HG02642 (cell line): ENCODE results near the gene DPH2.
A peak's percentile ranks its signal among the peaks of the same experiment; 100 is the strongest.

Experiments
- ATAC-seq: cut with Tn5 transposase; IDR thresholded peaks from one replicate; pipeline ENCODE4 v1.9.1; 2021; ENCODE audit warnings: mild to moderate bottlenecking; ENCODE audit not compliant: unreplicated experiment, poor library complexity

DPH2 gene

DNA sequence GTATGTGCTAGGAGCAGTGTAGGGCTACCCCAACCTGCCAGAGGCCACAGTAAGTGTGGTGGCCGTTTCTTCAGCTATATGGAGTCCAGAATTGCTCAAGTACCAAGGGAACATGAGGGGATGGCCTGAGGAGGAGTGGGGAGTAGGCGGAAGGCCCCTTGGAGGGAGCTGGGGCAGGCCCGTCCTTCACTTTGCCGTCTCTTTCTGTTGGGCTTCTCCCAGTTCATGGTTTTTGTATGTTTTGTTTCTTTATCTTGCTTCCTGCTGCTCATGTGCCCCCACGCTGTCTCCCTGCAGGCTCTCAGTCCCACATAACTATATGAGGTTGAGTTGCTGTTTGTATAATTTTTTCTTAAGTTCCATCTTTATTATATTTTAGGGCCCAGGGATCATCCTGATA lies 5.9 kb upstream of the DPH2 start:
- no peak for ATAC-seq

DNA sequence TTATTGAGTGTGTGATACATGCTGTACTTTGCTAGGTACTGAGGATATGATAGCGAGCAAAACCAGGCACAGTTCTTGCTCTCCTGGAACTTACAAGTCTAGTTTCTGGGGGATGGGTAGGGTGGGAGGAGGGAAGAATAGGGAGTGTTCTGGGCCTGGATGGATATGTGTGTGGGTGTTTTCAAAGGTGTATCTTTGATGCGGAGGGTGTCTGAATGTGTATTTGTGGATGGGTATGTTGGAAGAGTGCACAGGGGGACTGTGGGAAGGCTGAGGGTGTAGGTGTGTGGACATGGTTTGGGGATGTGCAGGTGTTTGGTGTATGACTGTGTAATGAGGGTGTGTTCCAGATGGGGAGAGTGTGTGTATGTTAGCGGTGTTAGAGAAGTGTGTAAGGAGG lies 4.5 kb upstream of the DPH2 start:
- no peak for ATAC-seq

DNA sequence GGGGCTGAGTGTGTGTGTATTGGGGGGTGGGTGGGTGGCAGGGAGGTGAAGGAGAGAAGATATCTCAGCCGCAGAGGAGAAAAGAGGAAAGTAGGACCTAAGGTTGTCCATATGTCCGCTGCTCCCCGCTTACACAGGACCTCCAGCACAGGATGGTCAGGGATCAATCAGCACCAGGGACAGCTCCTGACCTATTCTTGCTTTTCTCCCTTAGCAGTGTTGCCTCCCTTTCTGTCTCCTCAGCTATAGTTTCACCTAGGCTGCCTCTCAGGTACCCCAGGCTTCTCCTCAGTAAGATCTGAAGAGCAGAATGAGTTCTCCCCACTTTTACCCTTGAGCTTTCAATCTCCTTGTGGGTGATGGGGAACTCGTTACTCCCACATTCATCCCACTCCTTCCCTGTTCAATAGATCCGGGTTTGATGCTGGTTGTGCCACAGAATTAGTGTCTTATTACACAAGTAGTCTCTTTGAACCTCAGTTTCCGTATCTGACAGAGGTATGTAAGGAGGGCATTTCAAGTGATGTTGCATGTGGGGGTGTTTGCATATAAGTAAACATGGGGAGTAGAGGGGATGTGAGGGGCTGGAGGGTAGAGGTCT lies 1.4 kb upstream of the DPH2 start:
- ATAC-seq, result no peak

DNA sequence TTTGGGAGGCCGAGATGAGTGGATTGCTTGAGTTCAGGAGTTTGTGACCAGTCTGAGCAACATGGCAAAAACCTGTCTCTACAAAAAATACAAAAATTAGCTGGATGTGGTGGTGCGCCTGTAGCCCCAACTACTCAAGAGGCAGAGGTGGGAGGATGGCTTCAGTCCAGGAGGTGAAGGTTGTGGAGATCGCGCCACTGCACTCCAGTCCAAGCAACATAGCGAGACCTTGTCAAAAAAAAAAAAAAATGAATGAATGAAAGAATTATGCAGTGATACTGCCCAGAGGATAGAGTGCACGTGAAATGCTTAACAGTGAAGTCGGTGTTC lies 429 bp upstream of the DPH2 start:
- peak; percentile 2 for ATAC-seq

DNA sequence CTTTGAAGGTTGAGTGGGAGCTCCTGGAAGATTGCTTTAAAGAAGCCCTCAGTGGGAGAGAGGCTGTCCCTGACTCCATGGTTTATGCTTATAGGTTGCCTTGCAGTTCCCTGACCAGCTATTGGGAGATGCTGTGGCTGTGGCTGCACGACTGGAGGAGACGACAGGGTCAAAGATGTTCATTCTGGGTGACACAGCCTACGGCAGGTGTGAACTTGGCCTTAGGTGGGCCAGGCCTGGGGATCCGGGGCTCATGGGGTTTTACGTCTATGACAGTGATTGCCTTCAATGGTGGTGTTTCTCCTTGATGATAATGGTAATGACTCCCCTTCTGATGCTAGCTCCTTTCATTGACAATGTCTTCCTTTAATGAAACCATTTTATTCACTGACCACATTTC lies 692 bp downstream of the DPH2 start:
- ATAC-seq, result no peak

DNA sequence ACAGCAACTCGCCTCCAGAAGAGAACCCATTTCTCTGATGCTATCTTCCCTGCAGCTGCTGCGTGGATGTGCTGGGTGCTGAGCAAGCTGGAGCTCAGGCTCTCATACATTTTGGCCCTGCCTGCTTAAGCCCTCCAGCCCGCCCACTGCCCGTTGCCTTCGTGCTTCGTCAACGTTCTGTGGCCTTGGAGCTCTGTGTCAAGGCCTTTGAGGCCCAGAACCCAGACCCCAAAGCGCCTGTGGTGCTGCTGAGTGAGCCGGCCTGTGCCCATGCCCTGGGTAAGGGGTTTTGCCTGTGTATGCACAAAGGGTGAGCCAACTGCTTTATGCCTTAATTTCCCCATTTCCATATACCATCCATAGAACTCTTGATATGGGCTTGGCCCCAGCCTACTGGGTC lies 1.1 kb downstream of the DPH2 start:
- no peak for ATAC-seq

DNA sequence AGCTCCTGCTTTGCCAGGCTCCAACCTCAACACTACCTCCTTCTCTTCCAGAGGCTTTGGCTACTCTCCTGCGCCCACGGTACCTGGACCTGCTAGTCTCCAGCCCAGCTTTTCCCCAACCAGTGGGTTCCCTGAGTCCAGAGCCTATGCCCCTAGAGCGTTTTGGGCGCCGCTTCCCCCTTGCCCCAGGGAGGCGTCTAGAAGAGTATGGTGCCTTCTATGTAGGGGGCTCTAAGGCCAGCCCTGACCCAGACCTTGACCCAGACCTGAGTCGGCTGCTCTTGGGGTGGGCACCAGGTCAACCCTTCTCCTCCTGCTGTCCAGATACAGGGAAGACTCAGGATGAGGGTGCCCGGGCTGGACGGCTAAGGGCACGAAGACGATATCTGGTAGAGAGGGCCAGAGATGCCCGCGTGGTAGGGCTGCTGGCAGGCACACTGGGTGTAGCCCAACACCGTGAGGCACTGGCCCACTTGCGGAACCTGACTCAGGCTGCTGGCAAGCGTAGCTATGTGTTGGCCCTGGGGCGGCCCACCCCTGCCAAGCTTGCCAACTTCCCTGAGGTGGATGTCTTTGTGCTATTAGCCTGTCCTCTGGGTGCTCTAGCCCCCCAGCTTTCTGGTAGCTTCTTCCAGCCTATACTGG lies 1.6 kb downstream of the DPH2 start:
- no peak for ATAC-seq

DNA sequence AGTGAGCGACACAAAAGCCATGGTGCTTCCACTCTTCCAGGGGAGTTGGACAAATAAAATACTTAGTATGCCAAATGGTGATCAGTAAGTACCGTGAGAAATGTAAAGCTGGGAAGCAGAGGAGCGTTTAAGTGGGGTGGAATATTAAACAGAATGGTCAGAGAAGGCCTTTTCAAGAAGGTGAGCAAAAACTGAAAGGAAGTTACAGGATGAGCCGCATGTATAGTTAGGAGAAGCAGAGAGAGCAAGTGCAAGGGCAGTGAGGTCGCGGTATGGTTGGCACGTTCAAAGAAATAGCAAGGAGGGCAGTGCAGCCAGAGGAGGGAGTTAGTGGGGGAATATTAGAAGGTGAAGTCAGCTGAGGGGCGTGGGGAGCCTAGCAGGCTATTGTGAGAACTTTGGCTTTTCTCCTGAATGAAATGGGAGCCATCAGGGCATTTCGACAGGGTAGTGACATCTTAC lies 4.2 kb downstream of the DPH2 start:
- no peak for ATAC-seq

DNA sequence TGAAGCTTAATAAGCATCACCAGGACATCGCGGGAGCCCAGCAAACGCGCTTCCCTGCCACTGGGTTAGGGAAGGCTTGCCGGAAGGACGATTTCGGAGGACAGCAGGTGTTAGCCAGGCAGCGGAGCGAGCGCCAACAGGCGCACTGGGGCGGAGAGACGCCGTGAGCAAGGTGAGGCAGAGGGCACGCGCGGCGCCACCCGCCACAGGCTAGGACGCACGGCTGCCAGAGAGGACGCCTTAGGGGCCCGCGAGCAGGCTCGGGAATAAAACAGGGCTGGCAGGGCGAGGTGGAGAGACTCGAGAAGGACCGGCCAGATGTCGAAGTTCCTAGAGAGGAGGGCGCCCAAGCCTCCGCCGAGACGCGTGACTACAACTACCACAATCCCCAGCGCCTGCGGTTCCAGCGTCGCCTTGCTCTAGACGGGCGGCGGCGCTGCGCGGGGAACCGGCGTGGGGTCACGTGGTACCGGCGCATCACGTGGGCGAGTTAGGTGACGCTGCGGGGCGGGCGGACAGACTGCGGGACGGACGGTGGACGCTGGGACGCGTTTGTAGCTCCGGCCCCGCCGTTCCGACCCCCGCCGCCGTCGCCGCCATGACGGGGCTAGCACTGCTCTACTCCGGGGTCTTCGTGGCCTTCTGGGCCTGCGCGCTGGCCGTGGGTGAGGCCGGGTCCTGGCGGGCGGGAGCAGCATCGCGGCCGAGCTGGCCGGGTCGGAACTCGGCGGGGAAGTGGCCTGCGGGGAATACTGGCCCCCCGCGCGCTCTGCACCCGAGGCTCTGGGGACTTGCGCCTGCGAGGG lies 4.8 kb downstream of the DPH2 start, which contains the start of gene ATP6V0B:
Gene ATP6V0B (plus strand): TSS at position 518 of the 806 bp plus-strand sequence. CDS start 81 bp downstream, at position 599.
- ATAC-seq, result peak; percentile 75

DNA sequence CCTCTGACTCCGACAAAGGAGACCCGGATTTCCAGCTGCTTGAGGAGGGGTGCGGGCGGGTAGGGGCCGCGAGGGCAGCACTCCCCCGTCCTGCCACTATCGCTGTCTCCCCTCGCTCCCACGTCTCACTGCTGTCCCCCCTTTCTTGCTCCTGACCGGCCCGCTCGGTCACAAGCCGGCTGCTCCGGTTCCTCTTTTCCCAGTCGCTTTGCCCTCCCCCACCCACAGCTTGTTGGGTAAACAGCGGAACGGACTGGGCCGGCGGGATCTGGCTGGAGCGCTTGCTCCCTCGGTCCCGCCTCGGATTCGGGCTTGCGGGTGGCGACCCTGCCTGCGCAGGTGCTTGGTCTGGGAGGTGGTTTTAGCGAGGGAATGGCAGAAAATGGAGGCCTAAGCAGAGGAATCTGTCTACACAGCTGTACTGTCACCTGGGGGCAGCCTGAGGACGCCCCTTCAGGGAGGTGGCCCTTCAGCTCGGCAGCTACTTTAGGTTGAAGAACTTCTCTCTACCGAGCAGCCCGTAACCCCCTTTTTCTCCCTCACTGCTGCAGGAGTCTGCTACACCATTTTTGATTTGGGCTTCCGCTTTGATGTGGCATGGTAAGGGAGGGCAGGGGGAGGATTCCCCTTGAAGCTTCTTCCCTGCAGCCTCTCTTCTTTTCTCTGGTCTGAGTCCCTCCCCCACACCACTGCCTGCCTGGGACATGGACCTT lies 5.6 kb downstream of the DPH2 start:
- ATAC-seq, result no peak

DNA sequence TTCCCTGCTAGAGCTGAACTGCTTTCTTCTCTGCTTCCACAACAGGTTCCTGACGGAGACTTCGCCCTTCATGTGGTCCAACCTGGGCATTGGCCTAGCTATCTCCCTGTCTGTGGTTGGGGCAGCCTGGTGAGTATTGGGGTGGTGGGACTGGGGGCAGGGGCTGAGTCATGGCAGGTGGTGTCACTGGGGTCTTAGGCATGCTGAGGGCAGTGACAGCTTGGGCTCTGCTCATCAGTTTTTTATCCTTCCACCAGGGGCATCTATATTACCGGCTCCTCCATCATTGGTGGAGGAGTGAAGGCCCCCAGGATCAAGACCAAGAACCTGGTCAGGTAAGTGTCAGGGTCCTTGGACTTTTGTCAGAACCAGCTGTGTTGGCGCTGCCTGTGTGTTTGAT lies 6.2 kb downstream of the DPH2 start:
- ATAC-seq, result no peak

DNA sequence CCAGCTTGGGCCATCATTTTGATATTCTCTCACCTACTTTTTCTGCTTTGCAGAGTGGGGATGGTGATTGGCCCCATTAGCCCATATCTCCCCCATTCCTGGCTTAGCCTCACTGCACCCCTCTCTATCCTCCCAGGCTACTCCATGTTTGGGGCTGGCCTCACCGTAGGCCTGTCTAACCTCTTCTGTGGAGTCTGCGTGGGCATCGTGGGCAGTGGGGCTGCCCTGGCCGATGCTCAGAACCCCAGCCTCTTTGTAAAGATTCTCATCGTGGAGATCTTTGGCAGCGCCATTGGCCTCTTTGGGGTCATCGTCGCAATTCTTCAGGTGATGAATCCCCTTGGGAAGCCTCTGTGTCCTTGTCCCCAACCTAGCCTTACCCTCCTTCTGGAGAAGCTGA lies 7.1 kb downstream of the DPH2 start:
- no peak for ATAC-seq

DNA sequence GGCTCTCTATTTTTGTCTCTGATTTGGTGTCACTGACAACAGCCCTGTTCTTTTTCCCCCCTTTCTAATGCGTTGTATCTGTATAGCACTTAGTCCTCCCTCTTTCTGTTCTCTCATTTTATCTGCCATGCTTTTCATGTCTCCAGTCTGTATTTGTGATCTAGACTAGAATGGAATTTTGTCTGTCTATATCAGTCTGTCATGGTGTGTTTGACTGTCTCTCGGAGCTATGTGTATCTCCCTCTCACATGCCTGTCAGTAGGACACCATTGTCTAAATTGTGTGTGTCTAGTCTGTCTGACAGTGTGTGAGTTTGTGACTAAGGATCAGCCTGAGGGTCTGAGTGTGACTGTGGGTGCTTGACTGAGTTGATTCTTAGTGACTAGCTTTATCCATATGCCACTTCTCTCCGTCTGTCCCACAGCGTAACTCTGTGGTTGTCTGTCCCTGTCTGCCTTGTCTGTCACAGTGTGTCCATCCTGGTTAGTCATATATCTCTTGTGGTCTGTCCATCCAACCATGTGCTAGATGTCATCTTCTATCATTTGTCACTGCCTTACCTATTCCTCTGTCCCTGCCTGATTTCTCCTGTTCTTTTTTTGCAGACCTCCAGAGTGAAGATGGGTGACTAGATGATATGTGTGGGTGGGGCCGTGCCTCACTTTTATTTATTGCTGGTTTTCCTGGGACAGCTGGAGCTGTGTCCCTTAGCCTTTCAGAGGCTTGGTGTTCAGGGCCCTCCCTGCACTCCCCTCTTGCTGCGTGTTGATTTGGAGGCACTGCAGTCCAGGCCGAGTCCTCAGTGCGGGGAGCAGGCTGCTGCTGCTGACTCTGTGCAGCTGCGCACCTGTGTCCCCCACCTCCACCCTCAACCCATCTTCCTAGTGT lies 7.8 kb downstream of the DPH2 start:
- no peak for ATAC-seq

DNA sequence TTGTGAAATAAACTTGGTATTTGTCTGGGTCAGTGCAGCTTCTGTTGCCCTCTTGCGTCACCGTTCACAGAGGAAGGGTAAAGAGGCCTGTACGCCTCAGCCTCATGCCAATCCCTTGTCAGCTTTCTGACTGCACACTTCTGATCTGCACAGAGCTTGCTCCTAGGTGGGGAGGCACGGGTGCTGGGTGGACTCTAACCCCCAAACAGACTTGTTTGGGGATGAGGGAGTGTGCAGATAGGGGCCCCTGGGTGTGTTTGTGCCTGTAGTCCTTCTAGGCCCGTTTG lies 8.4 kb downstream of the DPH2 start:
- no peak for ATAC-seq

DNA sequence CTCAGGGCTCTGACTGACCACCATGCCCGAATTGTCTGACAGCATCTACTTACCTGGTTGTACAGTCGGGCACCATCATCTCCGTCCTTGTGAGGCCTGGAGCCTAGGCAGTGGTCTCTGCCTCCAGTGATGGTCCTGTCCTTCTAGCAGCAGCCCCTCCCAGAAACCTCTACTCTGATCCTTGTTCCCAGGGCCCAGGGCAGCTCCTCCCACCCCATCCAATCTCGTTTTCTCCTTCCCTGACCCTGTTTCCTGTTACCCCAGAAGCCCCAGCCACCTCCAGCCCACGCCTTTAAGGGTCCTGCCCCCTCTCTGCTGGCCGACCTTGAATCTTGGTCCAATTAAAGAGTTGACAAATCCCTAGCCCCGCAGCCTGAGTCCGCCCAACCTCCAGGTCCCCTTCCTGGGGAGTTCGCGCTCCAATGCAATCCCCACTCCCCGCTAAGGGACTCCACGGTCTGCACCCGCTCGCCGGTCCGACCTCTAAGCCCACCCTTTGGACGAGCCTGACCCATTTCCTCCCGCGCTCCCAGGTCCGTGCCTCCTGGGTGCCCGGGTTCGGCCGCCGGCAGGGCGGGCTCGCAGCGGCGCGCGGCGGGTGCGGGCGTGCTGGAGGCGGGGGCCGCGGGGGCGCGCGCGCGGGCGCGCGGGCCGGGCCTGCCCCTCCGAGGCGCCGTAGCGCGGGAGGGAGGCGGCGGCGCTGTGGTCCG lies 8.9 kb downstream of the DPH2 start, which contains the start of gene B4GALT2:
Gene B4GALT2 (plus strand): TSS at position 660 of the 710 bp plus-strand sequence. CDS start 1,951 bp downstream, outside the sequence.
- ATAC-seq, result no peak

DNA sequence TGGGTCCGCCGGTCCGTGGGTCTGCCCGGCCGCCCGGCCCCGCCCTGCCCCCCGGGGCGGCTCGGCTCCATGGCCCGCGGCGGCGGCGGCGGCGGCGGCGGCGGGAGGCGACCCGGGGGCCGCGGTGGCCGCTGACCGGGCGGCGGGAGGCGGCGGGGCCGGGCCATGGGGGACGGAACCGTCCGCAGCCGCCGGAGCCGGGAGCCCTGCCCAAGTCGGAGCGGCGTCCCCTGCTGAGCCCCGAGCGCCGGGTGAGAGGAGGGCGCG lies 9.4 kb downstream of the DPH2 start:
- no peak for ATAC-seq

DNA sequence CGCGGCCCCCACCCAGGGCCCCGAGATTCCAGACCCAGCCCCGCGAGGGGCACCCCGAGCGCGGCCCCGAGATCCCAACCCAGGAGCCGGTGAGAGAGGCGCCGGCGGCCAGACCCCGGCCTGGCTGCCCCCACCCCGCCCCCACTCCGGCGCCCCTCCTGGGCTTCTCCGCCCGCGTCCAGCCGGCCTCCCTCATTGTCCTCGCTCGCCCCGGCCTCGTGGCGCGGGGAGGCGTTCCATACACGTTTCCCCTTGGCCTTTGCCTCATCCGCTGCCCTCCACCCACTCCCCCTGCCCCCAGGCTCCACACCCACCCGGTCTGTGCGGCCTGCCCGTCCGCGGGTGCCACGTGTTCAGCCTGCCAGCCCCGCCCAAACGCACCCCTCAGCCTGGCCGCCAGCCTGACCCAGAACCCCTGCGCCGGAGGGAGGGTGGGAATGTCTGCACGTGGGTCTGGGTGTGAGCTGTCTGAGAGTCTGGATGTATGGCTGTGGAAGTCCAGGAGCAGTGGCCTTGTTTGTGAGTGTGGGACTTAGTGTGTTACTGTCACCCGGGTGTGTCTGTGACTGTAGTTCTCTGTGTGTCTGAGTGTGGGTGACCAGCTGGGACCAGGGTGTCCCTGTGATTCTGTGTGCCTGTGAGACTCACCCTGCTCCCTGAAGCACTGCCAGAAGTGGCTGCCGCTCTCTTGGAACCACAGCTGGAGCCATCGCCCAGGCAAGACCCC lies 9.9 kb downstream of the DPH2 start:
- ATAC-seq, result no peak

DNA sequence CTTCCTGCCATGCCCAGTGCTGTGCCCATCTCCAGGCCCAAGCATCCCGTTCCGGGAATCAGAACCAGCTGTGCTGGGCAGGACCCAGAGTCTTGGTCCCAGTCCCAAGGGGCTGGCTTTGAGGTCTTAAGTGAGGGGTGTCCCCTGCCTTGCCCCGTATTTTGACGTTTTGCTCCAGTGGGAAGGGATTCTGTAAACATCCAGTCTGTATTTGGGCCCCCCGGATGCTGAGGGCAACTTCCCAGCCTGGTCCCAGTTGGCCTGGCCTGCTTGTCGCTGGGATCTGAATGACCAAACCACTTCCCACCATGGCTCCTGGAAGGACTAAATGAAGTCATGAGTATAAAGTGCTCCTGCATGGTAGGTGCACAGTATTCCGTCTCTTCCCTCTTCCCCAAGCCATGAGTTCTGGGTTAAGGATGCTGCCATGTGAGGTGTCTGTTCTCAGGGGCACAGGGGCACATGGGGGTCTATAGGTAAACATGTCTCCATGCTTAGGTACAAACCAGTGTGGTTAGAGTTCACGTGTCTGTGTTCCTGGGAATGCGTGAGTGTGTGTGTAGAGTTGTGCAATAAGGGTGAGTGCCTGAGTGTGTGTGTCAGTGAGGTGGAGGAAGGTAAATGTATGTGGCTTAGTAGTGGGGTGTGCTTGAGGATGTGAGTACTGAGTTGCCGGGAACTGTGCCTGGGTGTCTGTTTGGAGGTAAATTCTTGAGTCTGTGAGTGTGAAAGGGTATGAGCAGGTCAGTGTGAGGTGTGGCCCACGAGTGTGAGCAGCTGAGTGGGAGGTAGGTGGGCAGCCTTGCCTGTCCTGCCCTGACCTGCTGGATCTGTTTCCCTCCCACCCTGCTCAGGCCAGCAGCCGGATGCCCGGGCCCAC lies 10.7 kb downstream of the DPH2 start:
- ATAC-seq, result no peak
